GM12891 (cell line): ENCODE results near the gene PLPPR3.

Experiments used
- DNase-seq: peaks from one replicate; pipeline ENCODE4 v3.0.0; 2011; ENCODE audit warnings: low spot score; ENCODE audit not compliant: insufficient read length
- FAIRE-seq: peaks from 2 replicates; lab custom pipeline; 2011; peaks lifted over from hg19 to GRCh38; lab: Jason Lieb, UNC
- PAX5 ChIP-seq: IDR thresholded peaks from 2 replicates; pipeline ENCODE4 v1.6.1; 2011; ENCODE audit warnings: low read length, moderate library complexity, mild to moderate bottlenecking; ENCODE audit not compliant: insufficient read depth, severe bottlenecking
- POLR2A ChIP-seq: IDR thresholded peaks from 2 replicates; pipeline ENCODE4 v1.6.1; 2011; ENCODE audit warnings: low read depth, low read length, control low read depth
- POLR2AphosphoS5 ChIP-seq: IDR thresholded peaks from 2 replicates; pipeline ENCODE4 v1.6.1; 2011; ENCODE audit warnings: low read depth, low read length, control low read depth
- POU2F2 ChIP-seq: IDR thresholded peaks from 2 replicates; pipeline ENCODE4 v1.6.1; 2011; ENCODE audit warnings: low read depth, mild to moderate bottlenecking, control low read depth, low read length, moderate library complexity
- SPI1 ChIP-seq: IDR thresholded peaks from 2 replicates; pipeline ENCODE4 v1.6.1; 2011; ENCODE audit warnings: low read depth, low read length, control low read depth
- TAF1 ChIP-seq: IDR thresholded peaks from 2 replicates; pipeline ENCODE4 v1.6.1; 2011; ENCODE audit warnings: low read depth, low read length, control low read depth

Gene PLPPR3

GRCh38 chr19:795691-796581 is 25.8 kb downstream of the PLPPR3 start:
- DNase-seq (no peak), FAIRE-seq (peak; percentile 57)
- TF ChIP-seq POU2F2 (no peak), PAX5 (no peak), POLR2A (no peak), TAF1 (no peak), SPI1 (no peak)

GRCh38 chr19:795073-795611 is 26.6 kb downstream of the PLPPR3 start:
- DNase-seq (no peak), FAIRE-seq (no peak)
- TF ChIP-seq POLR2AphosphoS5 (no peak), PAX5 (no peak), POLR2A (no peak), POU2F2 (no peak), SPI1 (no peak), TAF1 (no peak)

DNA sequence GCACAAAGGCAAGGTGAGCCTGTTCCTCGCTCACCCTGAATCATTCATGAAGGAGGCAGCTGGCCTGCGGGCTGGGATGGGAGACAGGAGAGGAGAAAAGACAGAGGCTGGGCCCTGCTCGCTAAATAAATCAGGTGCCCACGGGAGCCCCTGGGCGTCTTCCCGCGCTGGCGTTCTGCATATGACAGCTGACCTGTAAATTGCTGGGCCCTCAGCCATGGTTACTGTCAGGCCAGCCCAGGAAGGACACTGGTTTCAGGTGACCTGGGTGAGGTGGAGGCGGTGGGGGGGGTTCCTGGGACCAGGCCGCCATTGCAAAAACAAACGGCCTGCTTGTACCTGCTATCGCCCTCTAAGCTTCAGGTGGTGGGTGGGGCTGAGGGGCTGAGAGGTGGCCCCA is 27.9 kb downstream of the PLPPR3 start:
- FAIRE-seq (peak; percentile 13), DNase-seq (no peak)
- TF ChIP-seq POLR2A (no peak), POU2F2 (no peak), POLR2AphosphoS5 (no peak), SPI1 (no peak), PAX5 (no peak), TAF1 (no peak)

GRCh38 chr19:792306-792885 is 29.4 kb downstream of the PLPPR3 start:
- FAIRE-seq (no peak), DNase-seq (no peak)
- TF ChIP-seq POLR2A (no peak), POLR2AphosphoS5 (no peak), POU2F2 (no peak), PAX5 (no peak), TAF1 (no peak), SPI1 (no peak)

- DNase-seq (no peak), FAIRE-seq (no peak)
- TF ChIP-seq POLR2A (no peak), TAF1 (no peak), POLR2AphosphoS5 (no peak), PAX5 (no peak), SPI1 (no peak), POU2F2 (no peak)
These were observed 30.0 kb downstream of the PLPPR3 start for GRCh38 chr19:791567-792305.

DNA sequence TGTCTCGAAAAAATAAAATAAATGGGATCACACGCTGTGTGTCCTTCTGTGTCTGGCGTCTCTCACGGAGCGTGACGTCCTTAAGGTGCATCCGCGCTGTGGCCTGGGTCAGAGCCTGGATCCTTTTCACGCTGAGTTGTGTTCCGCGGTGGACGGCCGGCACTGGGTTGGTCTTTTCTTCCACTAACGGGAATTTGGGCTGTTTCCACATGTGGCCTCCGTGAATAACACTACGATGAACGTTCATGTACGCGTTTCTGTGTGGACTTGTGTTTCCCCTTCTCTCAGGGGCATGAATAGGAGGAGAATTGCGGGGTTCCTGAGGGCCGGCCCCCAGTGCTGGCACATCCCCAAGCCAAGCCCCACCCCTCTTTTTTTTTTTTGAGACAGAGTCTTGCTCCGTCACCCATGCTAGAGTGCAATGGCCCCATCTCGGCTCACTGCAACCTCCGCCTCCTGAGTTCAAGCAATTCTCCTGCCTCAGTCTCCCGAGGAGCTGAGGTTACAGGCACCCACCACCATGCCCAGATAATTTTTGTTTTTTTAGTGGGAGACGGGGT is 30.7 kb downstream of the PLPPR3 start:
- no peak for FAIRE-seq
- TF ChIP-seq TAF1 (no peak), POLR2A (no peak), SPI1 (no peak), PAX5 (no peak), POU2F2 (no peak), POLR2AphosphoS5 (no peak)
- no peak for DNase-seq

DNA sequence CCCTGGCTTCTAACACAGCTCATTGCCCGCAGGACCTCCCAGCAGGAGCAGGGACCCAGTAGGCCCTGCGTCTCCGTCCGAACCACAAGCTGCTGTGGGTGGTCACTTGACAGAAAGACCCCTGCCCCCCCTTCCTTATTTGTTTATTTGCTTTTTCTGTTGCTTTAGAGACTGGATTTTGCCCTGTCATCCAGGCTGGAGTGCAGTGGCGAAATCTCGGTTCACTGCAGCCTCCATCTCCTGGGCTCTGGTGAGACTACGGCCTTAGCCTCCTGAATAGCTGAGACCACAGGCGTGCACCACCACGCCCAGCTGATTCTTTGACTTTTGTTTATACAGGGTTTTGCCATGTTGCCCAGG is 32.1 kb downstream of the PLPPR3 start:
- DNase-seq (no peak), FAIRE-seq (no peak)
- TF ChIP-seq PAX5 = no peak
- no peak for TF ChIP-seq POLR2A
- no peak for TF ChIP-seq TAF1
- TF ChIP-seq POU2F2 = no peak
- TF ChIP-seq SPI1 = no peak
- TF ChIP-seq POLR2AphosphoS5 = no peak

GRCh38 chr19:788983-789700 is 32.6 kb downstream of the PLPPR3 start:
- no peak for FAIRE-seq
- TF ChIP-seq POLR2AphosphoS5 = no peak
- no peak for TF ChIP-seq POU2F2
- TF ChIP-seq SPI1 = no peak
- no peak for TF ChIP-seq TAF1
- TF ChIP-seq POLR2A = no peak
- TF ChIP-seq PAX5 = no peak
- DNase-seq = no peak
